HG02970 (cell line): ENCODE measurements around the gene PLAGL2.
"Not testable (repeated sequence)": the region's sequence is repeated elsewhere in the genome, so short reads cannot be mapped to it uniquely, and the experiment has no call there.

Experiments
- ATAC-seq: cut with Tn5 transposase; IDR thresholded peaks from one replicate; pipeline ENCODE4 v1.9.1; 2021; ENCODE audit warnings: mild to moderate bottlenecking, moderate library complexity, moderate number of reproducible peaks; ENCODE audit not compliant: unreplicated experiment, low FRiP score

Gene PLAGL2

GRCh38 chr20:32188376-32189122 is 19.0 kb downstream of the PLAGL2 start:
- ATAC-seq, result no peak

GRCh38 chr20:32186506-32186905 is 21.0 kb downstream of the PLAGL2 start:
- ATAC-seq, result no peak

GRCh38 chr20:32184961-32185603 is 22.5 kb downstream of the PLAGL2 start:
- no peak for ATAC-seq

- no peak for ATAC-seq
These were observed 23.5 kb downstream of the PLAGL2 start for GRCh38 chr20:32183947-32184635.

GRCh38 chr20:32181606-32182005 is 25.9 kb downstream of the PLAGL2 start:
- no peak for ATAC-seq

GRCh38 chr20:32179934-32180333 is 27.6 kb downstream of the PLAGL2 start:
- ATAC-seq, result no peak

GRCh38 chr20:32179515-32179914 is 28.0 kb downstream of the PLAGL2 start:
- no peak for ATAC-seq

- not testable (repeated sequence) for ATAC-seq
These were observed 29.8 kb downstream of the PLAGL2 start for GRCh38 chr20:32177696-32178095.

- no peak for ATAC-seq
These were observed 39.2 kb downstream of the PLAGL2 start for GRCh38 chr20:32168184-32168910.

GRCh38 chr20:32167552-32167951 is 40.0 kb downstream of the PLAGL2 start:
- ATAC-seq, result no peak

- no peak for ATAC-seq
These were observed 41.6 kb downstream of the PLAGL2 start for GRCh38 chr20:32165836-32166545.

- ATAC-seq, result no peak
These were observed 42.4 kb downstream of the PLAGL2 start for GRCh38 chr20:32164984-32165735.

- no peak for ATAC-seq
These were observed 43.6 kb downstream of the PLAGL2 start for GRCh38 chr20:32163951-32164350.

GRCh38 chr20:32162351-32162750 is 45.2 kb downstream of the PLAGL2 start:
- no peak for ATAC-seq

- no peak for ATAC-seq
These were observed 47.2 kb downstream of the PLAGL2 start for GRCh38 chr20:32160341-32160740.

- no peak for ATAC-seq
These were observed 47.7 kb downstream of the PLAGL2 start for GRCh38 chr20:32159766-32160221.

- ATAC-seq, result no peak
These were observed 48.4 kb downstream of the PLAGL2 start for GRCh38 chr20:32158943-32159660.

GRCh38 chr20:32158351-32158750 is 49.2 kb downstream of the PLAGL2 start:
- ATAC-seq, result no peak

- no peak for ATAC-seq
These were observed 49.9 kb downstream of the PLAGL2 start for GRCh38 chr20:32157611-32158010.
